ENCODE measurements around the gene DIP2B. TPM values are rescaled to one million over a fixed set of nuclear protein-coding genes. Genes with fewer than 3 reads are reported as not detected.

The DIP2B gene
- total RNA-seq, 1 donor from 2014 or later, result 37.1 TPM

GRCh38 chr12:50685641-50686040, 180.9 kb downstream of the DIP2B start:
- peaks cover 4% of the 10 kb centered on the region for H3K27me3 Mint-ChIP-seq (ENCODE audit: insufficient read depth, low read depth)

GRCh38 chr12:50686406-50686805, 181.6 kb downstream of the DIP2B start:
- Mint-ChIP-seq H3K36me3 (peaks cover 28% of the 10 kb centered on the region), H3K4me1 (peaks cover 3% of the 10 kb centered on the region), H3K27me3 (ENCODE audit: insufficient read depth, low read depth) (peaks cover 4% of the 10 kb centered on the region), H3K27ac (no peak overlapping the region), H3K4me3 (no peak overlapping the region), H3K9me3 (no peaks in the 10 kb centered on the region)
- no peak overlapping the region for H3K4me2 ChIP-seq
- H3K36me3 ChIP-seq, result peaks cover 8% of the 10 kb centered on the region
- no peak overlapping the region for H3K27ac ChIP-seq
- H2AFZ ChIP-seq (replicated peaks), result no peak overlapping the region
- no peak overlapping the region for H3K9ac ChIP-seq
- H3K27me3 ChIP-seq, result no peaks in the 10 kb centered on the region
- H3K4me3 ChIP-seq, result no peak overlapping the region
- H3K79me2 ChIP-seq (ENCODE audit: low read depth), result no peaks in the 10 kb centered on the region
- no peaks in the 10 kb centered on the region for H4K20me1 ChIP-seq (ENCODE audit: low read depth)
- no peaks in the 10 kb centered on the region for H3K9me3 ChIP-seq (ENCODE audit: low read depth)
- no peaks in the 10 kb centered on the region for H3F3A ChIP-seq (ENCODE audit: low read depth)
- no peak for DNase-seq (ENCODE audit: low spot score)
- no peaks in the 10 kb centered on the region for H3K4me1 ChIP-seq
- no peak for TF ChIP-seq CTCF (IDR thresholded peaks at IDR 0.05)
- no peak for TF ChIP-seq EZH2phosphoT487 (IDR thresholded peaks at IDR 0.05)
- TF ChIP-seq EZH2 (IDR thresholded peaks at IDR 0.05), result no peak

More at GRCh38 chr12:50685641-50686040, 180.9 kb downstream of the DIP2B start:
- H2AFZ ChIP-seq (replicated peaks), result no peak overlapping the region
- H3K79me2 ChIP-seq (ENCODE audit: low read depth), result no peaks in the 10 kb centered on the region
- H3K36me3 ChIP-seq, result peaks cover 8% of the 10 kb centered on the region
- Mint-ChIP-seq H3K36me3 (peaks cover 28% of the 10 kb centered on the region), H3K4me3 (no peak overlapping the region), H3K9me3 (no peaks in the 10 kb centered on the region), H3K27ac (no peak overlapping the region), H3K4me1 (peaks cover 3% of the 10 kb centered on the region)
- no peak overlapping the region for H3K9ac ChIP-seq
- no peaks in the 10 kb centered on the region for H3F3A ChIP-seq (ENCODE audit: low read depth)
- TF ChIP-seq CTCF (IDR thresholded peaks at IDR 0.05) (no peak), EZH2 (IDR thresholded peaks at IDR 0.05) (no peak), EZH2phosphoT487 (IDR thresholded peaks at IDR 0.05) (no peak)
- H3K9me3 ChIP-seq (ENCODE audit: low read depth), result no peaks in the 10 kb centered on the region
- no peaks in the 10 kb centered on the region for H3K27me3 ChIP-seq
- DNase-seq (ENCODE audit: low spot score), result no peak
- H4K20me1 ChIP-seq (ENCODE audit: low read depth), result no peaks in the 10 kb centered on the region
- H3K4me3 ChIP-seq, result no peak overlapping the region
- H3K27ac ChIP-seq, result no peak overlapping the region
- no peaks in the 10 kb centered on the region for H3K4me1 ChIP-seq
- H3K4me2 ChIP-seq, result no peak overlapping the region

GRCh38 chr12:50686976-50687375, 182.2 kb downstream of the DIP2B start:
- no peaks in the 10 kb centered on the region for H3K27me3 ChIP-seq
- TF ChIP-seq CTCF (IDR thresholded peaks at IDR 0.05) (no peak), EZH2 (IDR thresholded peaks at IDR 0.05) (no peak), EZH2phosphoT487 (IDR thresholded peaks at IDR 0.05) (no peak)

More at GRCh38 chr12:50686976-50687375, 182.2 kb downstream of the DIP2B start:
- no peak for DNase-seq (ENCODE audit: low spot score)
- Histone ChIP-seq H2AFZ (replicated peaks) (no peak overlapping the region), H3K9me3 (ENCODE audit: low read depth) (no peaks in the 10 kb centered on the region), H3K4me2 (no peak overlapping the region), H4K20me1 (ENCODE audit: low read depth) (no peaks in the 10 kb centered on the region), H3K9ac (no peak overlapping the region), H3K36me3 (peaks cover 2% of the 10 kb centered on the region), H3F3A (ENCODE audit: low read depth) (no peaks in the 10 kb centered on the region), H3K79me2 (ENCODE audit: low read depth) (no peaks in the 10 kb centered on the region), H3K4me3 (no peak overlapping the region), H3K4me1 (no peaks in the 10 kb centered on the region), H3K27ac (no peak overlapping the region)
- no peak overlapping the region for H3K27ac Mint-ChIP-seq
- H3K4me3 Mint-ChIP-seq, result no peak overlapping the region
- peaks cover 3% of the 10 kb centered on the region for H3K4me1 Mint-ChIP-seq
- H3K36me3 Mint-ChIP-seq, result peaks cover 25% of the 10 kb centered on the region
- H3K27me3 Mint-ChIP-seq (ENCODE audit: insufficient read depth, low read depth), result peaks cover 4% of the 10 kb centered on the region
- H3K9me3 Mint-ChIP-seq, result no peaks in the 10 kb centered on the region

Measured in neural progenitor cell (in vitro differentiated cells).